ENCODE measurements around the gene CDT1.
A peak's percentile ranks its signal among the peaks of the same experiment; 100 is the strongest.
"Not testable (repeated sequence)": the region's sequence is repeated elsewhere in the genome, so short reads cannot be mapped to it uniquely, and the experiment has no call there.

CDT1 gene

GRCh38 chr16:88768071-88768783 lies 35.4 kb upstream of the CDT1 start:
- DNase-seq (ENCODE audit: low spot score), result peak; percentile 64

- DNase-seq (ENCODE audit: low spot score), result no peak
Observed at GRCh38 chr16:88769617-88770460, 33.8 kb upstream of the CDT1 start.

- no peak for DNase-seq (ENCODE audit: low spot score)
Observed at GRCh38 chr16:88770461-88771293, 32.9 kb upstream of the CDT1 start.

GRCh38 chr16:88771294-88771772 lies 32.3 kb upstream of the CDT1 start:
- no peak for DNase-seq (ENCODE audit: low spot score)

- not testable (repeated sequence) for DNase-seq (ENCODE audit: low spot score)
Observed at GRCh38 chr16:88771781-88772180, 31.8 kb upstream of the CDT1 start.

GRCh38 chr16:88772871-88773811 lies 30.4 kb upstream of the CDT1 start:
- DNase-seq (ENCODE audit: low spot score), result peak; percentile 47

- no peak for DNase-seq (ENCODE audit: low spot score)
Observed at GRCh38 chr16:88773812-88774291, 29.7 kb upstream of the CDT1 start.

- no peak for DNase-seq (ENCODE audit: low spot score)
Observed at GRCh38 chr16:88774544-88775393, 28.8 kb upstream of the CDT1 start.

GRCh38 chr16:88775825-88776224 lies 27.8 kb upstream of the CDT1 start:
- no peak for DNase-seq (ENCODE audit: low spot score)

- DNase-seq (ENCODE audit: low spot score), result no peak
Observed at GRCh38 chr16:88777471-88778270, 25.9 kb upstream of the CDT1 start.

GRCh38 chr16:88778271-88778525 lies 25.4 kb upstream of the CDT1 start:
- DNase-seq (ENCODE audit: low spot score), result no peak

GRCh38 chr16:88778541-88779065 lies 25.0 kb upstream of the CDT1 start:
- no peak for DNase-seq (ENCODE audit: low spot score)

GRCh38 chr16:88779406-88780141 lies 24.0 kb upstream of the CDT1 start:
- DNase-seq (ENCODE audit: low spot score), result no peak

- DNase-seq (ENCODE audit: low spot score), result no peak
Observed at GRCh38 chr16:88780142-88781062, 23.2 kb upstream of the CDT1 start.

- DNase-seq (ENCODE audit: low spot score), result no peak
Observed at GRCh38 chr16:88781140-88782077, 22.2 kb upstream of the CDT1 start.

Data from Ammon's horn (tissue), 1 donor.